ENCODE results near the gene KLHL17. TPM values are rescaled to one million over a fixed set of nuclear protein-coding genes. Genes with fewer than 3 reads are reported as not detected.

The KLHL17 gene
- total and polyA plus RNA-seq, 9 of the 15 experiments (the other 6 are each of a cell fraction or from before 2014, with no cell fraction given) = 0.14 to 84.8 (median 13.0) TPM

GRCh38 chr1:983798-984475, 23.6 kb downstream of the KLHL17 start:
- peak; percentile 82 for ATAC-seq
- no peaks in the 10 kb centered on the region for H3K79me2 ChIP-seq (ENCODE audit: control insufficient read depth, insufficient read depth, low read length)
- intact Hi-C loops (cut with micrococcal nuclease) (loop anchor here (1.0 to 10.0 kb wide), 2 partner anchors 79 to 311 kb away; no protein-coding TSS in a partner anchor), in situ Hi-C loops (cut with MboI) (loop anchor here (10.0 kb wide), 1 partner anchor 81 kb away; no protein-coding TSS in a partner anchor)
- peak overlapping the region in 1 of 2 experiments; percentile 50; a peak in 2 of 4 replicates for H3K9ac ChIP-seq (ENCODE audit: insufficient read depth in 1 of 2, low read depth in 2 of 2, low read length in 2 of 2)
- H3K4me2 ChIP-seq (ENCODE audit: insufficient read depth, low read length) = no peak overlapping the region
- no peaks in the 10 kb centered on the region for H3K9me3 ChIP-seq (replicated peaks; ENCODE audit: control insufficient read depth, insufficient read depth, low read depth, low read length)
- peaks cover 39 to 51% of the 10 kb centered on the region in 2 experiments; a peak in 4 of 5 replicates for H3K27me3 ChIP-seq (ENCODE audit: control insufficient read depth in 2 of 2, insufficient read depth in 2 of 2, low read length in 2 of 2)
- H3K4me1 ChIP-seq (replicated peaks in 1 of 2; ENCODE audit: control insufficient read depth in 2 of 2, insufficient read depth in 2 of 2, low read length in 2 of 2) = peaks cover 0 to 51% of the 10 kb centered on the region in 2 experiments; a peak in 2 of 5 replicates
- WGBS (ENCODE audit: insufficient coverage, low coverage, missing lambda C conversion rate) = 4% methylated on average over 23 of the region's 29 CpGs
- ChIA-PET POLR2A (interaction anchor here (0.6 to 1.4 kb wide), 4 partner anchors 11 to 280 kb away, joined by 3 to 7 read pairs (median 6); no protein-coding TSS in a partner anchor), CTCF (ENCODE audit: low intra/inter-chr PET ratio) (interaction anchor here (0.8 to 2.9 kb wide), 5 partner anchors 10 to 307 kb away, joined by 3 to 27 read pairs (median 8); no protein-coding TSS in a partner anchor)
- no peaks in the 10 kb centered on the region for H3K9me1 ChIP-seq (ENCODE audit: control insufficient read depth, insufficient read depth, low read length)
- FAIRE-seq = no peak
- no peaks in the 10 kb centered on the region for H3K36me3 ChIP-seq (ENCODE audit: control insufficient read depth, insufficient read depth, low read length)
- H4K20me1 ChIP-seq (replicated peaks; ENCODE audit: control insufficient read depth, insufficient read depth, low read length) = peaks cover 13% of the 10 kb centered on the region
- no TSS peak for BruUV-seq (replicated peaks)
- H3K27ac ChIP-seq (ENCODE audit: extremely low read depth, low read depth, low read length) = no peak overlapping the region
- no peak overlapping the region for H2AFZ ChIP-seq (ENCODE audit: low read depth, low read length)
- H3K4me3 ChIP-seq = no peak overlapping the region
- peak; percentile 69 to 90 (median 88) for DNase-seq (ENCODE audit: extremely low read depth in 1 of 4, low spot score in 3 of 4)
- TF ChIP-seq ZBTB17 (CRISPR knock-in tag; IDR thresholded peaks at IDR 0.05) (no peak), MYBL2 (IDR thresholded peaks at IDR 0.05; ENCODE audit: low read depth) (no peak), MYBL2 (CRISPR knock-in tag; IDR thresholded peaks at IDR 0.05; ENCODE audit: borderline replicate concordance) (no peak), CTCF (IDR thresholded peaks at IDR 0.05 in 2 of 3, conservative IDR thresholded peaks at IDR 0.05 in 1 of 3; ENCODE audit: insufficient read depth in 2 of 3, low read depth in 1 of 3, low read length in 3 of 3) (peak; percentile 54 to 90 (median 77); a peak in 4 of 6 replicates), CLOCK (CRISPR knock-in tag; IDR thresholded peaks at IDR 0.05; ENCODE audit: borderline replicate concordance) (no peak), ARID2 (IDR thresholded peaks at IDR 0.05) (peak; percentile 72; the same call in 1 of the 2 replicates), BRF2 (IDR thresholded peaks at IDR 0.05; ENCODE audit: borderline replicate concordance, insufficient read depth, insufficient read length) (no peak), ZNF175 (CRISPR knock-in tag; IDR thresholded peaks at IDR 0.05; ENCODE audit: low read depth) (no peak), RAD21 (CRISPR knock-in tag; conservative IDR thresholded peaks at IDR 0.05 in 1 of 2, IDR thresholded peaks at IDR 0.05 in 1 of 2) (peak; percentile 68 to 82), RB1 (IDR thresholded peaks at IDR 0.05; ENCODE audit: low read depth) (peak; percentile 37; the same call in 1 of the 2 replicates), TRIM28 (IDR thresholded peaks at IDR 0.05) (no peak), CEBPG (CRISPR knock-in tag; IDR thresholded peaks at IDR 0.05) (no peak), CEBPG (tag; conservative IDR thresholded peaks at IDR 0.05 in 1 of 2, IDR thresholded peaks at IDR 0.05 in 1 of 2) (no peak), ZC3H8 (IDR thresholded peaks at IDR 0.05) (no peak), SRSF7 (optimal IDR thresholded peaks at IDR 0.05; ENCODE audit: low read depth, low read length) (no peak), NUFIP1 (IDR thresholded peaks at IDR 0.05; ENCODE audit: partially characterized antibody) (no peak)
